NCI-H1417 treated with DMSO at 0.1 percent for 48 hours (cell line): Measurements from ENCODE around the gene CCDC7.
"Not testable (repeated sequence)": the region's sequence is repeated elsewhere in the genome, so short reads cannot be mapped to it uniquely, and the experiment has no call there.

Source experiments
- DNase-seq: peaks from one replicate; lab custom pipeline; 2025; lab: John Stamatoyannopoulos, UW

CCDC7 gene

GRCh38 chr10:32454148-32454547 lies 8.2 kb downstream of the CCDC7 start:
- no peak for DNase-seq

GRCh38 chr10:32459051-32459698 lies 13.2 kb downstream of the CCDC7 start:
- DNase-seq = no peak

GRCh38 chr10:32461203-32461602 lies 15.3 kb downstream of the CCDC7 start:
- DNase-seq = no peak

- no peak for DNase-seq
These were observed 25.3 kb downstream of the CCDC7 start for GRCh38 chr10:32471232-32471631.

- DNase-seq = no peak
These were observed 31.6 kb downstream of the CCDC7 start for GRCh38 chr10:32477499-32477898.

- no peak for DNase-seq
These were observed 35.7 kb downstream of the CCDC7 start for GRCh38 chr10:32481606-32482005.

- DNase-seq = not testable (repeated sequence)
These were observed 37.1 kb downstream of the CCDC7 start for GRCh38 chr10:32483019-32483502.

GRCh38 chr10:32488038-32488437 lies 42.1 kb downstream of the CCDC7 start:
- not testable (repeated sequence) for DNase-seq

- DNase-seq = no peak
These were observed 43.2 kb downstream of the CCDC7 start for GRCh38 chr10:32489158-32489557.

GRCh38 chr10:32489901-32490300 lies 44.0 kb downstream of the CCDC7 start:
- no peak for DNase-seq

- not testable (repeated sequence) for DNase-seq
These were observed 48.6 kb downstream of the CCDC7 start for GRCh38 chr10:32494562-32494961.

- not testable (repeated sequence) for DNase-seq
These were observed 54.2 kb downstream of the CCDC7 start for GRCh38 chr10:32500136-32500535.

GRCh38 chr10:32501906-32502305 lies 56.0 kb downstream of the CCDC7 start:
- DNase-seq = no peak

GRCh38 chr10:32505762-32506420 lies 60.0 kb downstream of the CCDC7 start:
- not testable (repeated sequence) for DNase-seq

- no peak for DNase-seq
These were observed 65.7 kb downstream of the CCDC7 start for GRCh38 chr10:32511599-32511998.

GRCh38 chr10:32516567-32517495 lies 70.9 kb downstream of the CCDC7 start:
- DNase-seq = no peak

GRCh38 chr10:32530231-32530630 lies 84.3 kb downstream of the CCDC7 start:
- no peak for DNase-seq

- DNase-seq = no peak
These were observed 92.3 kb downstream of the CCDC7 start for GRCh38 chr10:32538256-32538655.

- DNase-seq = no peak
These were observed 94.9 kb downstream of the CCDC7 start for GRCh38 chr10:32540691-32541470.

- no peak for DNase-seq
These were observed 102.3 kb downstream of the CCDC7 start for GRCh38 chr10:32548208-32548607.

- no peak for DNase-seq
These were observed 110.9 kb downstream of the CCDC7 start for GRCh38 chr10:32556783-32557395.
